NCI-H146 treated with DMSO at 0.1 percent for 48 hours (cell line): Measurements from ENCODE around the gene IFT25.
A peak's percentile ranks its signal among the peaks of the same experiment; 100 is the strongest.

Experiments
- DNase-seq: peaks from one replicate; lab custom pipeline; 2025; ENCODE audit not compliant: unreplicated experiment; lab: John Stamatoyannopoulos, UW

Gene IFT25

GRCh38 chr1:53957194-53957818 is 11.8 kb upstream of the IFT25 start:
- peak; percentile 26 for DNase-seq

GRCh38 chr1:53956308-53957168 is 11.0 kb upstream of the IFT25 start:
- peak; percentile 92 for DNase-seq

- DNase-seq: no peak
These were observed 8.6 kb upstream of the IFT25 start for GRCh38 chr1:53954128-53954527.

GRCh38 chr1:53951697-53952096 is 6.2 kb upstream of the IFT25 start:
- DNase-seq: no peak

GRCh38 chr1:53949023-53949990 is 3.8 kb upstream of the IFT25 start:
- DNase-seq: no peak

GRCh38 chr1:53948291-53948690 is 2.8 kb upstream of the IFT25 start:
- DNase-seq: no peak

- DNase-seq: no peak
These were observed 1.8 kb upstream of the IFT25 start for GRCh38 chr1:53947172-53947907.

- no peak for DNase-seq
These were observed 1.0 kb upstream of the IFT25 start, which contains the start of gene LRRC42 for GRCh38 chr1:53946252-53947171. LRRC42 (plus strand) TSS chr1:53946350; CDS start chr1:53952000, 5,650 bp downstream.

GRCh38 chr1:53945183-53945432 is 391 bp downstream of the IFT25 start:
- DNase-seq: no peak

- DNase-seq: no peak
These were observed 873 bp downstream of the IFT25 start for GRCh38 chr1:53944469-53945182.

- no peak for DNase-seq
These were observed 1.9 kb downstream of the IFT25 start for GRCh38 chr1:53943490-53944043.

GRCh38 chr1:53943090-53943489 is 2.4 kb downstream of the IFT25 start:
- DNase-seq: no peak

- DNase-seq: no peak
These were observed 3.2 kb downstream of the IFT25 start for GRCh38 chr1:53942127-53942957.

- DNase-seq: no peak
These were observed 7.2 kb downstream of the IFT25 start for GRCh38 chr1:53938136-53938830.

- DNase-seq: no peak
These were observed 9.1 kb downstream of the IFT25 start for GRCh38 chr1:53936430-53936829.

GRCh38 chr1:53934170-53934765 is 11.2 kb downstream of the IFT25 start:
- DNase-seq: no peak

- DNase-seq: no peak
These were observed 14.0 kb downstream of the IFT25 start for GRCh38 chr1:53931523-53931922.
